Lung microvascular endothelial cell (primary cell): ENCODE results near the gene PDZD4. TPM values are rescaled to one million over a fixed set of nuclear protein-coding genes. Genes with fewer than 3 reads are reported as not detected.
A peak's percentile ranks its signal among the peaks of the same experiment; 100 is the strongest.

Experiments used
- DNase-seq, 2 donors: peaks; one replicate each; pipeline versions ENCODE4 v3.0.0 to v3.0.0-alpha.2; 2010; ENCODE audit warnings: low read depth in 2 of 2
- total RNA-seq: library from RNA; depleted of rRNA; stranded (reverse); fragments of >200 nt; gene quantifications from 2 replicates; pipeline ENCODE4 v1.2.1, GENCODE V29; 2014

Gene PDZD4
- total RNA-seq, 1 donor from 2014 or later = 0.60 TPM

DNA sequence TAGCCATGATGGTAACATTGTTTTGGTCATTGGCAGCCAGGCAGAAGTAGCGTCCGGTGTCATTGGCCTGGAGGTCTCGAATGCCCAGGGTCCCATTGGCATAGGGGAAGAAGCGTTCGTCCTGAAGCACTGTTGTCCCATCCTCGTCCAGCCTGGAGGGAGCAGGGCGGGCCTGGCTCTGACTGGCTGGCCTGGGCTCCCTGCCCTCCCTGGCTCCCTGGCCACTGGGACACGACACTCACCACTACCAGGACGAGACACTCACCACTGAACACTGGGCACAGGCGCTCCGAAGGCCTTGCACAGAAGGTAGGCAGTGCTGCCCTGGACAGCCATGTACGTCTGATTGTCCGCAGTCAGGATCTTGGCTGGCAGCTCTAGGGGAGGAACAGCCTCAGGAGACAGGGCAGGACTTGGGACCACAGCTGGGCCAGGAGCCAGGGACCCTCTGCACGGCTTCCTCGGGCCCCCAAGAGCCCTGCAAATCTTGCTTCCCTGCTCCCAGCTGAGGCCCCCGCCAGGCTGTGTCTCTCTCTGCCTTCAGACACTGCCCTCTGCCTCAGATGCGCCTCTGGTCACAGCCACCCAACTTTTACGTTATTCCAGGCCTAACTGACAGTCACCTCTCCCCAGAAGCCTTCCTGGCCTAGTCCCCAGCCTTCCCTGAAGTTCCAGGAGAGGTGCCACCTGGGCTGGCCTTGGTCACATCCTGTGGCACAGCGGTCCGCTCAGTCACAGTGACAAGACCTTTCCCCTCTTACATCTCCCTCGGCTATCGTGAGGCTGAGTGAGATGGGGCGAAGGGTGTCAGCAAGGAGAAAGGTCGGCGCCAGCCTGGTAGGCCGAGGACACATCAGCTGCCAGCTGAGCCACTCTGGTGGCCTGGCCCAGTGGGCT lies 38.5 kb upstream of the PDZD4 start:
- DNase-seq = no peak

DNA sequence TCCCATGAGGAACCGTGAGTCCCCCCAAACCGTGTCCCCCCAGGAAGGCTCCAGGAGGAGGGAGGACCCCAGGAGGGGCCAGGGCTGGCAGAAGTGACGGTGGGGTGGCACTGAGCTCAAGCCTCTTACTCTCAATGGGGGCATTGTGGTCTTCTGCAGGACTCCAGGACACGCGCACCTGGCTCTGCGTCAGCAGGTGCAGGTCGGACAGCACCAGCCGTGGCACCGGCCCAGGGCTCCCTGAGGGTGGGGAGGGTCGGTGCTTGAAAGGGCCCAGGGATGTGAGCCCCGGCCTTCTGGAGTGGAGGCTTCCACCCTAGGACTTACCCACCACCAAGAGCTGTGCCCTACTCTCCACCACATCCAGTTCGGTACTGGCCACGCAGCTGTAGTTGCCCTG lies 37.3 kb upstream of the PDZD4 start:
- DNase-seq = no peak

DNA sequence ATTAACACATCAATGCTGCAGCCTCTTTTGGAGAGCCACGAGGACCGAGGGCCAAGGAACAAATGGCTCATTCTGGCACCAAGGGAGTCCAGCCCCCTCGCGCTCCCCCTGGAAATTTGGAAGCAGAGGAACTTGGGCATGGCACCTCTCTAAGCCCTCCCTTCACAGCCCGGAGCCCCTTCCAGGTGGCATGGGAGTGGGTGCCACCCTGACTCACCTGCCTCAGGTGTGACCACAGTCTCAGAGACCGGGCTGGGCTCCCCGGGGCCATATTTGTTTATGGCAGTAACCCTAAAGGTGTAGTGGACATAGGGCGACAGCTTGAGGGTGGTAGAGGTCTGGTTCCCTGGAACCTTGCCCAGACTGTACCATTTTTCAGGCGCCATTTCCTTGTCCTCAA lies 36.8 kb upstream of the PDZD4 start:
- DNase-seq = no peak

DNA sequence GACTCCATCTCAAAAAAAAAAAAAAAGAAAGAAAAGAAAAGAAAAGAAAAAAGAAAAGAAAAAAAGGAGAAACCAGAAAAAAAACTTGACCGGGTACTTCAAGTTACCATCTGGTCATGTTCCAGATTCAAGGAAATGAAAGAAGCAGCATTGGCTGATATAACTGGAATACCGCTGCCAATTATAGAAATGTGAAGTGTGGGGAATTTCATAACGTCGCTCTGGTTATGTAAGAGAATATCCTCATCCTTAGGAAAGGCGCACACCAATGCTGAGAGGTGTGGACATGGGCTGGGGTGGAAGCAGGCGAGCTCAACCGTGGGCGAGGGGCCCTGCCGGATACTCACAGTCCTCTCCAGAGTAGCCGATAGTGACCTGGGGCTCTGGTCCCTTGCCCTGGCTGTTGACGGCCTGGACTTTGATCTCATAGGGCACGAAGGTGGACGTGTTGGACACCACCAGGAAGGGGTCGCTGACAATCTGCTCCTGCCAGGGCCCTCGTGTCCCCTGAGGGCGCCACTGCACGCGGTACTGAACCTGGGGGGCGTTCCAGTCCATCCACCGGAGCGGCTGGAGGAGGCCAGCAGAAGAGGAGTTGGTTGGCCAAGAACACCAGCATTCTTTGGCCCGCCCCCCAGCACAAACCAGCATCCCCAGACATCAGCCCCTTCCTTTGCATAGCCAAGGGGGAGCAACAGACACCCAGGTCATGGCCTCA lies 36.1 kb upstream of the PDZD4 start:
- no peak for DNase-seq

DNA sequence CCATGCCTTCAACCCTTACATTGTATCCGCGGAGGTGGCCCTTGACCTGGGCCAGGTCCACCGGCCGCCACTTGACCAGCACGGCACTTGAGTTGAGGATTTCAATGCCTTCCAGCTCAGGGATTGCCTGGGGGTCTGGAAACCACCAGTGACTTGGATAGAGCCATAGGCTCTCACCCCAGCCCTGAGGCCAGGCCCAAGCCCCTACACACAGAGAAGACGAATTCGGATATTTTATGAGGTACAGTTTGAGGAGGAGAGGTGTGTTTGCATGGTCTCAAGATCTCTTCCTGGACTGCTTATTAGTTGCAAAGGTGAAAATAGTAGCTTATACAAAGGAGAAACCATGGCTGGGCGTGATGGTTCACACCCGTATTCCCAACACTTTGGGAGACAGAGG lies 35.3 kb upstream of the PDZD4 start:
- no peak for DNase-seq

DNA sequence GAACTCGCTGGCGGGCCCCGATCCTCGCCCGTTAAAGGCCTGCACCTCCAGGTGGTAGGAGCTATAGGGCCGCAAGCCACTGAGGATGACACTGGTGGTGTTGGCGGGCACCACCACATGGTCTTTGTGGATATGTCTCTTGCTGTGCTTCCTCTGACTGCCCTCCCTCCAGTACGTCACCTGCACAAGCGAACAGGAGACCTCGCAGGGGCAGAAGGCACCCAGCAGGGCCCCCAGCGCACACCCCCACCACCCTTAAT lies 34.9 kb upstream of the PDZD4 start:
- DNase-seq = no peak

- no peak for DNase-seq
Measured at GRCh38 chrX:153864561-153865320, 34.4 kb upstream of the PDZD4 start.

- no peak for DNase-seq
Measured at GRCh38 chrX:153864101-153864500, 33.8 kb upstream of the PDZD4 start.

- DNase-seq = no peak
Measured at GRCh38 chrX:153863251-153863991, 33.1 kb upstream of the PDZD4 start.

- DNase-seq = no peak
Measured at GRCh38 chrX:153862369-153863250, 32.3 kb upstream of the PDZD4 start.

DNA sequence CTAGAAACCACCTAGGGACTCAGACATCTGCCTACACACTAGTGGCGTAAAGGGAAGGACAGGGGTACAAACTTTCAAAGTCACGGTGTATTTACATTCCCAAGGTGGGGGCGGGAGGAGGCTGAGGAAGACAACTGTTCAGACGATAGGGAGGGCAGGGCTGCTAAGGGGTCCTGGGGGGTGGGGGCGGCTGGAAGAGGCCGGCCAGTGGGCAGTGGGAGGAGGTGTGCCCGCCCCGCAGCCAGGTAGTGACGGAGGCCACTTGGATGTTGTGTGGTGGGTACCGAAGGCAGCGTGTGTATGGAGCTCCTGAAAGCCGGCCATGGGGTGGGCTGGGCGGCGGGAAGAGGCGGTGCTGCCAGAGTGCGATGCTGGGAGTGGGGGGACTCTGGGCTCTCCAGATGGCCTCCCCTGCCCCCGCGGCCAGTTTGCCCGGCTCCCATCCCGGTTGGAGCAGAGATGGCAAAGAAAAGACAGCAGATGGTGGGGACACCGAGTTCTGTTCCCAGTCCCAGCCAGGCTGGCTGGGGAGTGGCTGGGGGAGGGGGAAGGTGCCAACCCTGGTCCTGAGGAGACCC lies 31.5 kb upstream of the PDZD4 start:
- no peak for DNase-seq

- DNase-seq = no peak
Measured at GRCh38 chrX:153861151-153861550, 30.8 kb upstream of the PDZD4 start.

DNA sequence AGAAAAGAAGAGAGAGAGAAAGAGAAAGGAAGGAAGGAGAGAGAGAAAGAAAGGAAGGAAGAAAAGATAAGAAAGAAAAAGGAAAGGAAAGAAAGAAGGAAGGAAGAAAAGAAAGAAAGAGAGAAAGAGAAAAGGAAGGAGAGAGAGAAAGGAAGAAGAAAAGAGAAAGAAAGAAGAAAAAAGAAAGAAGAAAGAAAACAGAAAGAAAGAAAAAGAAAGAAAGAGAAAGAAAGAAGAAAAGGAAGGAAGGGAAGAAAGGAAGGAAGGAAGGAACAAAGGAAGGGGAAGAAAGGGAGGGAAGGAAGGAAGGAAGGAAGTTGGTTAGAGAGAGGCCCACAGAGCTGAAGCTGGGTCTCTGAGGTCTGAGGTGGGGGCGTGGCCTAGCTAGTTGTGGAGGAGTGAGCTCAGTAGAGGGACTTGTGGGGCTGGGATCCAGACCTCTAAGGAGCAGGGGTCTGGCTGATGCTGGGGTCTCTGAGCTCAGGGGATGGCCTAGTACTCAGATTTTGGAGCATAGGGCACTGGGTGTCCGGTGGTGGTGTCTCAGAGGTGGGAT lies 27.1 kb upstream of the PDZD4 start:
- no peak for DNase-seq

- DNase-seq = no peak
Measured at GRCh38 chrX:153854702-153855101, 24.4 kb upstream of the PDZD4 start.

DNA sequence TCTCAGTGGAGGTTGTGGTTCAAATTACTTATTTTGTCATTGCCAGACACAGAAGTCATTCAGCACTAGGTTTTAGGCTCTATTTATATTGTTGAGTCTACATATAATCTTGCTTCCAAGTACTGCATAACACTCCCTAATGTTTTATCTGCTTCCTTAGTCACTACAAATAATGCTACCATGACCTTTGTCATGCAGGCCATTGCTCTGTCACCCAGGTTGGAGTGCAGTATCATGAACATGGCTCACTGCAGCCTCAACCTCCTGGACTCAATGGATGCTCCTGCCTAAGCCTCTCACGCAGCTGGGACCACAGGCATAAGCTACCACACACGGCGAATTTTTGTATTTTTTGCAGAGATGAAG lies 23.5 kb upstream of the PDZD4 start:
- no peak for DNase-seq

DNA sequence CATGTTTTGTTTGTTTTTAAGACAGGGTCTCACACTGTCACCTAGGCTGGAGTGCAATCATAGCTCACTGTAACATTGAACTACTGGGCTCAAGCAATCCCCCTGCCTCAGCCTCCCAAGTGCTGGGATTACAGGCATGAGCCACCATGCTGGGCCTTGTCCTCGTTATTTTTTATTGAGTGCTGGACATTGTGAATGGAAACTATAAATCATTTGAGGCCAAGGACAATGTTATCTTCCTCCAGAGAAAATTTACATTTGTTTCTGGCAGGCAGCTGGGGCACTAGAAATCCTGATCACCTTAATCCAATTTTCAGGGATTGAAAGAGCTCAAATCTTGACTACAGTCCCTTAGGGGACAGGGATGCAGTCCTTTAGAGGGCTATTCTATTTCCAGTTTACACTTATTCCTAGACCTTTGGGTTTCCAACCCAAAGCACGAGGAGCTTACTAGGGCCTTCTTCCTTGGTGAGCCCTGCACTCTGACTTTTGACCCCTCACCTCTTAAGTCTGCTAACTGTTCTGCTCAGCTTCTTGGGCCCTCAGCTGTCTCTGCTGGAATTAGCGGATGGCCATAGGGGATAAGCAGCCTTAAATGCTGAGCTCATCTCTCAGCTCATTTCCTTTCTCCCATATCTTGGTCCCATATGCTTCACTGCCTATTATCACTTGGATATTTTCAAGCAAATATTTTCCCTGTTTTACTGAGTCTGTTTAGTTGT lies 23.0 kb upstream of the PDZD4 start:
- DNase-seq = no peak

DNA sequence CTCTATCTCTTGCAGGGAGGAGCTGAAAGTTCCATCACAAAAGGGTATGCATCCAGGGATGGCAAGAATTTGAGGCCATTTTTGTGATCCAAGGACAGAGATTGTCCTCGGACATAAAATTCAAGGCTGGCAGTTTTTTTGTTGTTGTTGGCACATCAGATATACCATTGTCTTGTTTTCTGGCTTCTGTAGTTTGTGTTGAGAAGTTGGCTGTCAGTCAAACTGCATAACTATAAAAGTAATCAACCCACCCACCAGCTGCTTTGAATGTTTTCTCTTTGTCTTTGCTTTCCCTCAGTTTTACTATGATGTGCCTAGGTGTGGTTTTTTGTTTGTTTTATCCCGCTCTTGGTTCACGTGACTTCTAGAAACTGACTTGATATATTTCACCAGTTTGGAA lies 21.6 kb upstream of the PDZD4 start:
- DNase-seq = peak in 1 of 2 donors; percentile 68

GRCh38 chrX:153848325-153848724 lies 18.0 kb upstream of the PDZD4 start:
- no peak for DNase-seq

DNA sequence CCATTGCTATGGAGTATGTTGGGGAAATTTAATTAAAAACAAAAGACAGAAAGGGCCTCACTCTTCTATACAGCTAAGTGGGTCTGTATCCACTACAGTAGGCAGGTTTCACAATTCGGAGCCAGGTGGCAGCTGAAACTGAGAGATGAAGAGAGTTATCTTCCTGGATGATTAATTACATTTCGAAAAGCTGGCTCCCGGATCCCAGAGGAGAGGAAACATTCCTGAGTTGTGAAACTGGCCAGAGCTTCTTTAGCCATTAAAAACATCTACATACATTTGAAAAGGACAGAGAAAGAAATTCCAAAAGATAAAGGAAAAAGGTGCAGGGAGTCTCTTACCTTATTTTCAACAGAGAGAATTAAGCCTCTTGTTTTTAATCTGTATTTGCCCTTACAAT lies 15.5 kb upstream of the PDZD4 start:
- DNase-seq = no peak

DNA sequence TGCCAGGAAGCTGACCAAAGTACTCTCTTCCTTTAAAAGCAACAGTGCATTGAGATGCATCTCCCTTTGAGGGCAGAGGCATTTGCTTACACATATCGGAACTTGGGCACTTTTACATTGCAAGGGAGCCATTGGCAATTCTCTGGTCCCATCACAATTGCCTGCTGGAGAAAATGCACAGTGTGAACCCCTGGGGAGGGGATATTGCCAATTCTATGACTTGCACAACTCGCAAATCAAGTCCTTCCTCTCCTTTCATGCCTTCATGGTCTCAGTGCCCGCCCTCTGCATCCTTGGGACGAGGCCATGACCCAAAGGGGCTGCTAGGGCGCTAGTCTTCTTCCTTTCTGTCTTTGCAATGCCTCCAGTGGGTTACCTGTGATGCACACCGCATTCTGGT lies 14.9 kb upstream of the PDZD4 start:
- DNase-seq = no peak
